HG03442 (cell line): ENCODE results near the gene SPACA5B.
"Not testable (repeated sequence)": the region's sequence is repeated elsewhere in the genome, so short reads cannot be mapped to it uniquely, and the experiment has no call there.

Source experiments
- ATAC-seq: cut with Tn5 transposase; IDR thresholded peaks from one replicate; pipeline ENCODE4 v1.9.1; 2021; ENCODE audit warnings: mild to moderate bottlenecking, moderate library complexity; ENCODE audit not compliant: unreplicated experiment

SPACA5B gene

GRCh38 chrX:48130326-48130725 lies at the start of gene SPACA5B:
SPACA5B (plus strand) TSS chrX:48130626; CDS start chrX:48130688, 62 bp downstream.
- not testable (repeated sequence) for ATAC-seq

- peak; percentile 54 for ATAC-seq
Observed at GRCh38 chrX:48083212-48083611, 47.2 kb upstream of the SPACA5B start.

GRCh38 chrX:48083706-48084105 lies 46.7 kb upstream of the SPACA5B start:
- no peak for ATAC-seq

- ATAC-seq = no peak
Observed at GRCh38 chrX:48086082-48086481, 44.3 kb upstream of the SPACA5B start.

GRCh38 chrX:48090123-48090522 lies 40.3 kb upstream of the SPACA5B start:
- no peak for ATAC-seq

GRCh38 chrX:48092558-48092957 lies 37.9 kb upstream of the SPACA5B start:
- ATAC-seq = not testable (repeated sequence)

GRCh38 chrX:48101443-48101842 lies 29.0 kb upstream of the SPACA5B start:
- no peak for ATAC-seq

- no peak for ATAC-seq
Observed at GRCh38 chrX:48102874-48103374, 27.5 kb upstream of the SPACA5B start.

GRCh38 chrX:48107717-48108116 lies 22.7 kb upstream of the SPACA5B start:
- no peak for ATAC-seq

GRCh38 chrX:48125286-48125685 lies 5.1 kb upstream of the SPACA5B start:
- not testable (repeated sequence) for ATAC-seq

GRCh38 chrX:48132308-48132844 lies 1.9 kb downstream of the SPACA5B start:
- not testable (repeated sequence) for ATAC-seq

- not testable (repeated sequence) for ATAC-seq
Observed at GRCh38 chrX:48139076-48139475, 8.7 kb downstream of the SPACA5B start.

- ATAC-seq = not testable (repeated sequence)
Observed at GRCh38 chrX:48141810-48142508, 11.5 kb downstream of the SPACA5B start.

- not testable (repeated sequence) for ATAC-seq
Observed at GRCh38 chrX:48142697-48143096, 12.3 kb downstream of the SPACA5B start.

- no peak for ATAC-seq
Observed at GRCh38 chrX:48153769-48154168, 23.3 kb downstream of the SPACA5B start.

- no peak for ATAC-seq
Observed at GRCh38 chrX:48154796-48155195, 24.4 kb downstream of the SPACA5B start.

- ATAC-seq = no peak
Observed at GRCh38 chrX:48156014-48156413, 25.6 kb downstream of the SPACA5B start.

- no peak for ATAC-seq
Observed at GRCh38 chrX:48165241-48165640, 34.8 kb downstream of the SPACA5B start.

GRCh38 chrX:48166322-48166721 lies 35.9 kb downstream of the SPACA5B start:
- not testable (repeated sequence) for ATAC-seq

GRCh38 chrX:48179691-48180090 lies 49.3 kb downstream of the SPACA5B start:
- ATAC-seq = no peak

GRCh38 chrX:48180811-48181210 lies 50.4 kb downstream of the SPACA5B start:
- ATAC-seq = no peak

GRCh38 chrX:48181882-48182281 lies 51.5 kb downstream of the SPACA5B start:
- ATAC-seq = not testable (repeated sequence)
